HG02763 (cell line): ENCODE data around the gene RRP36.
"Not testable (repeated sequence)": the region's sequence is repeated elsewhere in the genome, so short reads cannot be mapped to it uniquely, and the experiment has no call there.

Experiments used
- ATAC-seq: cut with Tn5 transposase; IDR thresholded peaks from one replicate; pipeline ENCODE4 v1.9.1; 2021; ENCODE audit warnings: mild to moderate bottlenecking, moderate library complexity; ENCODE audit not compliant: unreplicated experiment

Gene RRP36

DNA sequence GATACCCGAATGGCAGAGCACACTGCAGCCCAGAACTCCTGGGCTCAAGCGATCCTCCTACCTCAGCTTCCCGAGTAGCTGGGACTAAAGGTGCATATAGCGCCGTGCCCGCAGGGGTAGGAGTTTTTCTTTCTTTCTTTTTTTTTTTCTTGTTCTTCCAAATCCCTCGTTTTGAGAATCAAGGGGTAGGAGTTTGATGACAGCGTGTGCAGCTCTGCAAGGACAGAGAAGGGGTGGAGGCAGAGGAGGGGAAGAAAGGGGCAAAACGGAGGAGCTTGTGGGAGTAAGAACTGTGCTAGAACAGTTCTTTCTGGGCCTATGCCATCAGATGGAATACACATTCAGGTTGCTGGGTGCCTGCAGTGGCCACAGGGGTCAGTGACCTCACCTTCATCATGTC lies 15.3 kb downstream of the RRP36 start:
- no peak for ATAC-seq

DNA sequence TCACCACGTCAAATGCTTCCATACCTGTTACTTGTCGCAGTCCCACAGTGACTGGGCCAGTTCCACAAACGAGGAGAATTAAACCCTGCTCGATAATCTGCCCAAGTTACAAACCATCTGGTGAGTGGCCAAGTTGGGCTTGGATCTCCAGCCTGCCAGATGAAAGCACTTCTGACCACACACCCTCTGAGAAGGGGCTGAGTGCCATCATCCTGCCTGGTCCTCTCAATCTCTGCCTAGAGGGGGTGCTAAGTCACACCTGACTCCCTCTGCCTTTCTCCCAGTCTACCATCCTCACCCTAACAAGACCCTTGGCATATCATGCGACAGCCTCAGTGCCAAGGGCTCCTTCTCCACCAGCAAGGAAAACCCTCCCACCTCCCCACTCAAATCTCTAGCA lies 15.8 kb downstream of the RRP36 start:
- no peak for ATAC-seq

DNA sequence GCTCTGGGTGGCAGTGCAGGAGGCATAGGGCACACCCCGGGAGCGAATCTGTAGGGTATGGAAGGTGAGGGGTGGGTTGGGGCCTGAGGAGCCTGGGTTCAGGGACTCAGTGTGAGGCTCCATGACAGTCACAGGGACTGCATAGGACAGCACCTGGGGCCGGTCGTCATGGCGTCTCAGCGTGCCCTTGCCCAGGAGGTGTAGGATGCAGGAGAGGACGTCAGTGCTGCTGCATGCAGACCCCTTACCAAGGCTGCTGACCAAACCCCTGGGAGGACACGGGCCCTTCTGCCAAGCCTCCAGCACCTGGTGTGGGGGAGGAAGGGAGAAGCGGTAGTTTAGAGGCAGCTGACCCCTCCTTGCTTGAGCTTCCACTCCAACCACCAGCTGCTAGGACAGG lies 16.3 kb downstream of the RRP36 start:
- ATAC-seq, result no peak

DNA sequence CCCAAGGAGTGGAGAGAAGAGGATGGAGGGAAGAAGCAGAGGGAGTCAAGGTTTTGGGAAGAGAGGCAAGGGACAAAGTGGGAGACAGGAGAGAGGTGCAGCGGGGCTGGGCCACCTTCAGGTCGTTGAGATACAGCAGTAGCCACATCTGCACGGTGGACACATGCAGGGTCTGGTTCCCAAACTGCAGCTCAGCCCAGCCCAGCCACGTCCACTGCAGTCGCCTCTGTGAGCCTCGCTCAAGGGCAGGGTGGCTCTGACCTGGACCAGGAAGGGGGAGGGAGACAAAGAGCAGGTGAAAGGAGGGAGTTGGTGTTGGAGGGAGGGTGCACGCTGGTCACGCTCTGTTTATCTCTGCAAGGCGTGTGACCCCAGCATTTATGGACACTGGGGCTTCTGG lies 17.3 kb downstream of the RRP36 start:
- no peak for ATAC-seq

DNA sequence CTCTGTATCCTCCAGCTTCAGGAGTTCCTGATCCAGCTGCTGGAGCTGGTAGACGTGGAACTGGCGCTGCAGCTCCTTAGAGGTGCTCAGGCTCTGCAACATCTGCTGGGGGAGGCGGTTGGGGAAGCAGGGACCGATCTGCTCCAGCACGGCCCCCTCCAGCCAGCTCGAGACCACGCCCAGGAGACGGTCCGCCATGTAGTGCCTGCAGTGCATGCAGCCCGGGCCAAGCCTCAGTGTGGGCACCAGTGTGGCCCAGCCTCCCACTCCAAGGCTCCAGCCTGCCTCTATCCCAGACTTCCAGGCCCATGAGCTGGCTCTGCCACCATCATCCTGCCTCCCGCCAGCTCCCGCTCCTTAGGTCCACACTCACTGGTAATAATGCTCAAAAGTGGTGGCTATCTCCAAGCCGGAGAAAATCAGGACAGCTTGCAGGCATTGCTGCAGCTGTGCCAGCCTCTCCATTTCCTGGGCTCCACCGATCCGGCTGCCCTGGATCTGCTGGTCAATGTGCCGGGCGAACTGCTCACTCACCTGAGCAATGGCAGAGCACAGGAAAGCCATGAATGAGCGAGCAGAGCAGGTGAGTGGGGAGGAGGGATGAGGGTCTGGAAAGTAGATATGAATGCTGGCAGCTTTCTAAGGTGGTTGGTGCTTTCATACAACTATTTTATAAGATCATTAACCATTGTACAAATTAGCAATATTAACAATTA lies 19.3 kb downstream of the RRP36 start:
- no peak for ATAC-seq

DNA sequence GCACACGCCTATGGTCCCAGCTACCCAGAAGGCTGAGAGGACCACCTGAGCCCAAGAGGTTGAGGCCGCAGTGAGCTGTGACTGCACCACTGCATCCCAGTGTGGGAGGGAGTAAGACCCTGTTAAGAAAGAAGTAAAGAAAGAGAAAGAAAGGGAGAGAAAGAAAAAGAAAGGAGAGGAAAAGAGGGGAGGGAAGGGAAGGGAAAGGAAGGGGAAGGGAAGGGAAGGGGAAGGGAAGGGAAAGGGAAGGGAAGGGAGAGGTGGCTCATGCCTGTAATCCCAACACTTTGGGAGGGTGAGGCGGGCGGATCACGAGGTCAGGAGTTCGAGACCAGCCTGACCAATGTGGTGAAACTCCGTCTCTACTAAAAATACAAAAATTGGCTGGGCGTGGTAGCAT lies 20.1 kb downstream of the RRP36 start:
- not testable (repeated sequence) for ATAC-seq

DNA sequence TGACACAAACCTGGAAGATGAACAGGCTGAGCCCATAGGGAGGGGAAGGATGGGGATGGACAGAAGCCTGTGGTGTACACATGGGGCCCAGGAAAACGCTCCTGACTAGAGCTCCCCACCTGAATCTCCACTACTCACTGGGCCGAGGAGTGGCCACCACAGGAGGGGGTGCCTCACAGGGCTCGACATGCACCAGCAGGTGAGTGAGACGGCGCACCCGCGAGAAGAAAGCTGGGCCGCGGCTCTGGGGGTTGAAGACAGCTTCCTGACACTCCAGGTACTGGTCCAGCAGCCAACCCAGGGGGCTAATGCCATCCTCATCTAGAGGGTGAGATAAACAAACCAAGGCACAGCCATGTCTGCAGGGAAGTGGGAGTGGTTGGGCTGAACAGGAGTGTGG lies 21.9 kb downstream of the RRP36 start:
- no peak for ATAC-seq

DNA sequence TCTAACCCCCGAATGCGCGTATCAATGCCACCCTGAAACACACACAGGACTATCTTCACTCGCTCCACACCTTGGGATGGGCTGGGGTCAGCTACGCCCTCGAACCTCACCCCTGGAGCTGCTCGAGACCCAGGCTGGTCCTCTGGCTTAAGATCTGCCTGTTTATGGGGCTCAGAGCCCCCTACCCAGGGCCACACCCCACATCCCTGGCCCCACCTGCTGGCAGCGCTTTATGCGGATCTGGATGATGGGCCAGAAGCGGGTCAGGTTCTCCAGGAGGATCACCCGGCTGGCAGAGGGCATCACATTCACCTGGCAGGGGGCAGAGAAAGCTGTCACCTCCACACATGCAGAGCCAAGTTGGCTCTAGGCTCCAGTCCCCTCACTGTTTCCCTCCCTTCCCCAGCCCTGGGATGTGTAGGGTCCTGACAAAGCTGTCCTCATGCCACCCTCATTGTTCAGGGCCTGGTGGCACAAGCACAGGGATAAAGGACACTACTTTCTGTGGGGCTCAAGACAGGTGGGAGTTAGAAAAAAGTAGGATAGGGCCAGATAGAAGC lies 24.0 kb downstream of the RRP36 start:
- ATAC-seq, result no peak

DNA sequence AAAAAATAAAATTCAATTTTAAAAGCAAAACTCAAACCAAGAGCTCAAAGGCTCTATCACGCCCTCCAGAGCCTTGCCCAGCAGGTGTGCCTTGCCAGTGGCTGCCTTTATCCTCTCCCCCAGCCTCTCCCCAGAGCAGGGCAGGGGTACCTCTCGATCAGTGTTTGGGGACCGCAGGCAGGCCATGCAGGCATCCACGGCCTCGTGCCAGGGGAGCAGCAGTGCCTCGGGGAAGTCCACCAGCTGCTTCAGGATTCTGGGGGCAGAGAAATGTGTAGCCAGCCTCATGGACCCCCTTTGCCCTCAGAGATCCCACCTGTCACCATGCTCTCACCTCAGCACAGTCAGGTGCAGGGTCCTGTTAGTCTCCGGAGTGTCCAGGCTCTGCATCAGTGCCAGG lies 26.6 kb downstream of the RRP36 start:
- ATAC-seq, result no peak

DNA sequence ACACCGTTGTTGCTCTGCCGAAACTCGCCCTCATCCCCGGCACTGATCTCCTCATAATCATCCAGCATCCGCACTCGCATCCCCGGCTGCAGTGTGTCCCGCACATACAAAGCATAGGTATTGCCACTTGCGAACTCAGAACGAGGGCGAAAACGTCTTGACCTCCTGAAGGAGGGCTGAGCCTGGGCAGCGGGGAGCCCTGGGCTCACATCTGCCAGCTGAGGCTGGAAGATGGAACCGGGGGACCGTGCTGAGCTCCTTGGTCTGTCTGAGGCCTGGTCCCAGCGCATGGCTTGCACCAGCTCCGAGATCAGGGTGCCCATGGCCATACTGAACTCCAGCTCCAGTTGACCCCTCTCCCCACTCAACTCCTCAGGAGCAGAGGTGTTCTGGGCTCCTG lies 29.6 kb downstream of the RRP36 start:
- ATAC-seq, result no peak

DNA sequence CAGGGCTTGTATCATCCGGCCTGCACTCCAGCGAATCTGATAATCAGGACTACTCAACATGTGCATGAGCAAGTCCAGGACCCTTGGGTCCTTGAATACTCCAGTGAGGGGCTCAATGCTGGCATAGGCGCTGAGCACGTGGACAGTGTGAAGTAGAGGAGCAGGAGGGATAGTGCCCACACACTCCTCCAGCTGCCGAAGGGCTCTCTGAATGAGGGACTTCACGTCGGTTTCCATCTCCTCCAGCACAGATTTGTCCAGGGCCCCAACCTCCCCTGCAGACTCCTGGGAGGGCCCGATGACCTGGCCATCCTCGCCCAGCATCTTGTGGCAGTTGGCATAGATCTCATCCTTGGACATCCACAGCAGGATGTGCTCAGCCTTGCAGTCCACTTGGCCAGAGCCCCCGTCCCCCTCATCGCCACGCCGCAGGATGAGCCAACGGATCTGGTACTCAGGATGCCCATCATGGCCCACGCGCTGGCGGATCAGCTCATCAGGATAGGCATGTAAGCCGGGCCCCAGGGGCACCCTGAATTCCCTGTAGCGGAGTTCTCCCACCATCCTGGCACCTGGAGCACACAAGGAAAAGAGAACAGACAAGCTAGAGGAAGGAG lies 30.9 kb downstream of the RRP36 start:
- no peak for ATAC-seq

DNA sequence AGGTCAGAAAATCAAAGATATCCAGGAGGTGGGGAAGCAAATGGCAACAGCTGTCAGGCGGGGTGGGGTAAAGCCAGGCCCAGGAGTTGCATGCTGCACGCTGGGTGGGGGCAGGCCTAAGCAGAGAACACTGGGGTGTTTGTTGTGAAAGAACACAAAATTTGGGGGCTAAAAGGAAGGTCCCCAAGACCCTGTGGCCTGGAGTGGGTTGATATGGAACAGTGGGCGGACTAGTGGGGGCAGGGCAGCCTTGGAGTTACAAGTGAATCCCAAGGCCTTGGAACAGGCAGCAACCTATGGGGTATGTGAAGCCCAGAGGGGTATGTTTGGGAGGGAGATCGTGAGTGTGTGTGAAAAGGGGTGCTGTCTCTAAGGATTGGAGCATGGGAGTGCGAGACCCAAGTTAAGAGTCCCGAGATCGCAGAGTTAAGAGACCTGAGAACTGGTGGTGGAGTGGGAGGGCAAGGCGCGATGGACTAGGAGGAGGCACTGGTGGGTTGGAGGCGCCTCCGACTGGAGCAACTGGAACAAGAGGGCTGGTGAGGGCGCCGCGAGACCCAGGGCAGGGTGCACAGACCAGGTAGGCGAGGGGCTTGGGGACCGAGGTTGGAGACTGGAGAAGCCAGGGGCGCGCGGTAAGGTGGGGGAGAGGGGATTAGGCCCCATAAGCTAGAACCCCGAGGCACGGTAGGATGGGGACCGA lies 31.6 kb downstream of the RRP36 start:
- ATAC-seq, result peak; percentile 11

DNA sequence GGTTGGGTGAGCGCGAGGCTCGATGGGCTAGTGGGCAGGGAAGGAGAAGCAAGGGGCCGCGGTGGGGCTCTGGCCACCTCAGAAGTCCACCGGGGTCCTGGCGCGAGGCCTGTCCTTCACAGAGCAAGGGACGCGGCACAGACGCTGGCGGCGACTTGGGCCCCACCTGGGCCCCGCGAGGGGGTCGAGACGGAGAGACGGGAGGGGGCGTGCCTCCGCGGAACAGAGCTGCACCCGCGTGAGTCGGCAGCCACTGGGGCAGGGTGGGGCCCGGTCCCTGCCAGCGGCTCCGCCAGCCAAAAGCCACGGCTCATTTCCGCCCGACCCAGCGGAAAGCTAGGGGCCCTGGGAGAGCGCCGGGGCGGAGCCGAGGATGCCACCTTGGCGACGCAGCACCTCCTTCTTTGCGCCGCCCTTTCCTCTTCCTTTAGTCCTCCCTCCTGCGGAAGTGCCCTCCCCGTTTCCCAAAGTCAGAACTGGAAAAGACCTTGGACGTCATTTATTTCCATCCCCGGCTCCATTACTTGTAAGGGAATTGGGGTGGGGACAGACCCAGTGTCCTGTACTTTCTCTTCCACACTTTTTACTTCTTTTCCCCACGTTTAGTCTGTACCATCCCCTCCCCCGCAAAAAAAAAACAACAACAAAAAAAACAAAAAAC lies 32.3 kb downstream of the RRP36 start, which contains the start of gene CUL7:
Gene CUL7 (minus strand): TSS at position 307 of the 661 bp plus-strand sequence. CDS start 1,063 bp downstream, outside the sequence.
- ATAC-seq, result peak; percentile 83

DNA sequence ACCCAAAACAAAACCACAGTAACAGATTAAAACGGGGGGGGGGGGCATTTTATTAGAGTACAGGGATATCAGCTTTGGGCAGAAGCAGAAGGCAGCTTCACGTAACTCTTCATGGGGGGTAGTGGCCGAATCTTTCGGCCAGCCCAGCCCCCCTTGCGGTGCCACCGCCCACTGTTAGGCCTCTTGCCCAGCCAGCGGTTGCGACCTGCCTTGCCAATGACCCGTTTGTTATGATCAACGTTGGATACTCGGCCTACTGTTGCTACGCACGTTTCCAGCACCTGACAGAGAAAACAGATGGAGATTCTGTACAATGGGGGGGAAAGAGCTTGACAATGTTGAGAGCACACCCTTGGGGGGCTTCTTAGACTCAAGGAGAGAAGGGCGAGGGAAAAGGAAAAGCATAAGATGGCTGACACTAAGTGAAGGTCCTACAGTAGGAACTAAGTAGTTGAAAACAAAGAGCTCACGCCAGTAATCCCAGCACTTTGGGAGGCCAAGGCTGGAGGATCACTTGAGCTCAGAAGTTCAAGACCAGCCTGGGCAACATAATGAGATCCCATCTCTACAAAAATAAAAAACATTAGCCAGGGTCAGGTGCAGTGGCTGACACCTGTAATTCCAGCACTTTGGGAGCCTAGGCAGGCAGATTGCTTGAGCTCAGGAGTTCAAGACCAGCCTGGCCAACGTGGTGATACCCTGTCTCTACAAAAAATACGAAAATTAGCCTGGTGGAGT lies 33.0 kb downstream of the RRP36 start:
- ATAC-seq, result no peak

DNA sequence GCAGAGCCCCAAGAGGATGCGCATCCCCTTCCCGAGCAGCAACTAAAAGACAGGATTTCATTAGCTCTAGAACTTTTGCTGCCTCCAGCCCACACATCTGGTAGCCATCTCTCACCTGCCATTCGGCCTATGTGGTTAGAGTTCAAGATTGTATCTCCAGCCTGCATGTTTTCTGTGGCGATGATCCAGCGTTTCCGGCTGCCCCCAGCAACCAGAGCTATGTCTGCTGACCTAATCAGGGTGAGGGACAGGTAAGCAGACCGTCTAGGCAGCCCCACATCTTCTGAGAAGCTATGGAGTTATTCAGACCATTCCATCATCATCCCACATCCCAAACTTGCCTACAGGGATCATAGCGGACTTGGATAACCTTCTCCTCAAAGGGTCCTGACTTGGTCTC lies 34.5 kb downstream of the RRP36 start:
- no peak for ATAC-seq

DNA sequence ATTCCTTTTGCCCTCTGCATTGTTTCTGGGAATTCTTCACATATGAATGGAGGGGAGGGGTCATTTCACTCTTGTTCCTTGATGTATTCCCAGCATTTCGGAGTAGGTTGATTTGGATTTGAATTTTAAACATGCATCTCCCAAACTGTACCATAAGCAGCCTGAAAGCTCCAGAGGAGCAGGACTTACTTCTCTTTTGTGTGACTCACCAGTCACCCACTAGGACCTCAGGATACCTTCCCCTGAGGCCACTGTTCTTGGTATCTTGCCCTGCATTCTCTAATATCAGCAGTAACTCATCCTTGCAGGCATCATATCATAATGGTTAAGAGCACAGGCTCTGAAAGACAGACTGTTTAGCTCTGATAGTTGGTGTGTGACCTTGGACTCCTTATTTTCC lies 37.1 kb downstream of the RRP36 start:
- no peak for ATAC-seq

DNA sequence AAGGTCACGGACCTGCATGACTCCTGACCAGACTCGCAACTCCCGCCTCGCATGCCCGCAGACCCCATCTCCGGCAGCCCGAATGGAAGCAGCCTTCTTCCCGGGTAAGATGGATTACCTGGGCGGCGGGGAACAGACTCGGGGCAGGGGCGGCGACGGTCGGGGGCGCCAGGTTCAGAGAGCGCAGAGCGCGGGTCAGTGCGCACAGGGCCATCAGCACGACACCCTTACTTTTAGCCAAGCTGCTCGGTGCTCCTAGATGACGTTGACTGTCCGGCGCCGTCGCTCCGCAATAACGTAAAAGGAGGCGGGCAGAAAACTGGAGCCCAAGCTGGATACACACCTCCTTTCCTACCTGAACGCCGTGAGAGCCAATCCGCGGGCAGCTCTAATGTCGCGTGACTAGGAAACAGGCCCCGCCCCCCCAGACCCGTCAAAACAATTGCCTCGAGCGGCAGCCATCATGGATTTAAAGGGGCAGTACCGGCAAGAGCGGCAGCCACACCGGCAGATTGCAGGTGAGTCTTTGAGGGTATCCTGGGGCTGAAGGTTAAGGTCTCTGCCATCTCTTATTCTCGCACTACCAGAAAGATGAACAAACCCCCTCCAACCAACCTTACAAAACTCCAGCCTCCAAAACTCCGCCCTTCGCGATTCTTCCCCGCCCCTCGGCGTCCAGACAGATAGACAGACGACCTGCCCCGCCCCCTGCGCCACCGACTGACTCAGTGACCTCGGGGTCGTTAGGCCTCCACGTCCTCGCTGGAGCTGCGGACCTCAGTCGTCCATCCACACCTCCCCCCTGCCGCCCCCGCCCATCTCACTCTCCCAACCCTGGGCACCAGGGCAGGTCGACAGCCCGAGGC lies 38.0 kb downstream of the RRP36 start, which contains the start of the genes KLC4 and MRPL2:
Gene KLC4 (plus strand): TSS at position 464 of the 866 bp plus-strand sequence. CDS start 1,705 bp downstream, outside the sequence.
Gene MRPL2 (minus strand): TSS at position 267 of the 866 bp plus-strand sequence. CDS start 53 bp downstream, at position 214.
- peak; percentile 89 for ATAC-seq

DNA sequence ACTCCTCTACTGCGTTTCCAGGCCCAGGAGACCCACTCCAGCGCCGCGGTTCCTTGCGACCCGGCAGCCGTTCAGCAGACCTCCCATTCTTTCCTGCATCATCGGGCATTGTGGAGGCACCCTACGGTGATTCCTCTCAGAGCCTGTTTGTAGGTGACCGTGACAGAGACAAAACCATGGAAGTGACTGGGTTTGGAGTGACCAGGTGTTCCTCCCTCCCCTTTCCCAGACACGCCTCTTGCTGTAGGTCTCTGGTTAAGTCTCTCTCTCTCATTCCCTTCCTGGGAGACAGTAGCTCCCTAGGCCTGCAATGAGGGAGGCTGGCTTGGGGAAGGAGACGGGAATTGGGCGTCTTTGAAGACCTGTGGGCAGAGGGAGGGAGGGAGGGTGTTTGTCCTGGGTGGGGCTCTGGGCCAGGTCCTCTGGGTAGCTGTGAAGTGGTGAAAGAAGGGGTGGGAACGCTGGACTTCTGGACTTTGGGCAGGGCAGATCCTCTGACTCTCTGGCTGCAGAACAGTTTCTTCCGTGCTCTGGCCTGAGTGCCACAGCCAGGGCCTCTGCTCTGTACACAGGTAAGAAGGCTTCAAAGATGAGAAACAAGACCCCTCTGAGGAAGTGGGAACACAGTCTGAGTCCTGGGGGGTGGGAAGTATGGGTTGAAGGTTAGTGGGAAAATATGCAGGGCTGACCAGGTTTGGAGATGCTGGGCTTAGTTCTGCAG lies 38.8 kb downstream of the RRP36 start:
- no peak for ATAC-seq
